A673 (cell line): ENCODE data around the gene PRRT3.

Experiments used
- EZH2 ChIP-seq: fragments of 200-600 bp; sonication (generic); IDR thresholded peaks from 2 replicates; pipeline ENCODE4 v1.6.1; 2017; ENCODE audit warnings: borderline replicate concordance, low read depth, mild to moderate bottlenecking, mixed read lengths, antibody characterized with exemption, low read length; ENCODE audit not compliant: poor library complexity, severe bottlenecking
- TF ChIP-seq, protein P1 (sequence below): fragments of 300-800, 200-600 bp; sonication (generic); conservative IDR thresholded peaks from 2 replicates; pipeline ENCODE4 v1.5.1; 2017; ENCODE audit warnings: low read depth, mild to moderate bottlenecking, antibody characterized with exemption, low read length, moderate library complexity, mixed read lengths

DNA sequence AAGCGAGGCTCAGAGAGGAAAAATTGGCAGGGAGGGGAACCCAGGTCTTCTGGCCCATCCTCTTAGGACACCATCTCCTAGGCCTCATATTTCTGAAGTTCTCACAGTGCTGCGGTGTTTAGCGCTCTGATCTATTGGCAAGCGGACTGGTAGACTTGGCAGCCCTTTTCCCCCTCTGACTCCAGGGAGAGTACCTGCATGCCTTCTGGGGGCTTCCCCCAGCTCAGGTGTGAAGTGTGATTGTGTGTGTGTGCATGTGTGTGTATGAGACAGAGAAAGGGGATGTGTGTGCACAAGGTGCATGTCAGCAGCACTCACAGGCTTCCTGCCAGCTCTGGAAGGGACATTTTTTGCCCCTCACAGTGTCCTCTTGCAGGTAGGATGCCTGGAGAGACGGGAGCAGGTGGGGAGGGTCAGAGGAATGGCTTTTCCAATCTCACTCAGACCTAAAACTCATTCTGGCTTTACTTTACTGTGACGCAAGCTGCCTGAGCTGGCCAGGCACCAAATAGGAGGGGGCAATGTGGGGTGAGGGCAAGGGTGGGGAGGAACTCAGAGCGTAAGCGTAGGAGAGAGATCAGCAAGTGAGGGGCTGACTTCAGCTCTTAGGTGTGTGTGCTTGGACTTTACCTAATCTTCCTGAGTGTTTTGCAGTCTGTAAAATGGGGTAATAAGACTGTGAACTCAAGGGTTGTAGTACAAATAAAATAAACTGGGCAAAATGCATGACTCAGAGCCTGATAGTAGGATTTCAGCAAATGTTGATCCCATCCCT is 53.6 kb downstream of the PRRT3 start:
- TF ChIP-seq, protein P1, sequence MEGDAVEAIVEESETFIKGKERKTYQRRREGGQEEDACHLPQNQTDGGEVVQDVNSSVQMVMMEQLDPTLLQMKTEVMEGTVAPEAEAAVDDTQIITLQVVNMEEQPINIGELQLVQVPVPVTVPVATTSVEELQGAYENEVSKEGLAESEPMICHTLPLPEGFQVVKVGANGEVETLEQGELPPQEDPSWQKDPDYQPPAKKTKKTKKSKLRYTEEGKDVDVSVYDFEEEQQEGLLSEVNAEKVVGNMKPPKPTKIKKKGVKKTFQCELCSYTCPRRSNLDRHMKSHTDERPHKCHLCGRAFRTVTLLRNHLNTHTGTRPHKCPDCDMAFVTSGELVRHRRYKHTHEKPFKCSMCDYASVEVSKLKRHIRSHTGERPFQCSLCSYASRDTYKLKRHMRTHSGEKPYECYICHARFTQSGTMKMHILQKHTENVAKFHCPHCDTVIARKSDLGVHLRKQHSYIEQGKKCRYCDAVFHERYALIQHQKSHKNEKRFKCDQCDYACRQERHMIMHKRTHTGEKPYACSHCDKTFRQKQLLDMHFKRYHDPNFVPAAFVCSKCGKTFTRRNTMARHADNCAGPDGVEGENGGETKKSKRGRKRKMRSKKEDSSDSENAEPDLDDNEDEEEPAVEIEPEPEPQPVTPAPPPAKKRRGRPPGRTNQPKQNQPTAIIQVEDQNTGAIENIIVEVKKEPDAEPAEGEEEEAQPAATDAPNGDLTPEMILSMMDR = no peak
- TF ChIP-seq EZH2 = no peak
